Activated CD8-positive, alpha-beta T cell treated with anti-CD3 and anti-CD28 coated beads for 36 hours (primary cell): ENCODE results near the gene LENEP. TPM values are rescaled to one million over a fixed set of nuclear protein-coding genes. Genes with fewer than 3 reads are reported as not detected.

Experiments used
- ATAC-seq: fragments of 200-7000 bp; cut with Tn5 transposase; one replicate; pipeline ENCODE4 v1.10.0; 2021; ENCODE audit warnings: mild to moderate bottlenecking, moderate library complexity
- CTCF ChIA-PET: fragments of 350-600 bp; sonication (Branson Sonifier 250); formaldehyde crosslinking; loops from one replicate; lab custom pipeline; 2021; ENCODE audit warnings: antibody characterized with exemption; lab: Charles Lee
- POLR2A ChIA-PET: fragments of 350-600 bp; sonication (Branson Sonifier 250); formaldehyde crosslinking; loops from one replicate; lab custom pipeline; 2021; ENCODE audit warnings: antibody characterized with exemption; lab: Charles Lee
- DNase-seq: peaks from one replicate; pipeline ENCODE4 v3.0.0-alpha.2; 2020
- H3K27ac Mint-ChIP-seq: one replicate; pipeline ENCODE4 v1.8.0; 2021; ENCODE audit warnings: mild to moderate bottlenecking, mixed read lengths
- H3K27me3 Mint-ChIP-seq: one replicate; pipeline ENCODE4 v1.8.0; 2021; ENCODE audit warnings: mixed read lengths
- H3K36me3 Mint-ChIP-seq: one replicate; pipeline ENCODE4 v1.8.0; 2021; ENCODE audit warnings: low read depth, mixed read lengths
- H3K4me1 Mint-ChIP-seq: one replicate; pipeline ENCODE4 v1.8.0; 2021; ENCODE audit warnings: low read depth, mixed read lengths
- H3K4me3 Mint-ChIP-seq: one replicate; pipeline ENCODE4 v1.8.0; 2021; ENCODE audit warnings: mild to moderate bottlenecking, moderate library complexity, mixed read lengths
- H3K9me3 Mint-ChIP-seq: one replicate; pipeline ENCODE4 v1.8.0; 2021; ENCODE audit warnings: mixed read lengths
- CTCF ChIP-seq: fragments of 200-600 bp; IDR thresholded peaks from one replicate; pipeline ENCODE4 v1.8.0; 2022; ENCODE audit warnings: antibody characterized with exemption, mild to moderate bottlenecking
- intact Hi-C: fragments of 100-400 bp; cut with micrococcal nuclease; formaldehyde crosslinking; loops from one replicate; pipeline ENCODE4 v1.10.0; 2022
- total RNA-seq, 2 experiments: library from RNA; stranded (reverse); gene quantifications; one replicate each; pipeline ENCODE4 v1.2.3, GENCODE V29; 2021

LENEP gene
- total RNA-seq, 2 experiments from 2014 or later, result not detected

DNA sequence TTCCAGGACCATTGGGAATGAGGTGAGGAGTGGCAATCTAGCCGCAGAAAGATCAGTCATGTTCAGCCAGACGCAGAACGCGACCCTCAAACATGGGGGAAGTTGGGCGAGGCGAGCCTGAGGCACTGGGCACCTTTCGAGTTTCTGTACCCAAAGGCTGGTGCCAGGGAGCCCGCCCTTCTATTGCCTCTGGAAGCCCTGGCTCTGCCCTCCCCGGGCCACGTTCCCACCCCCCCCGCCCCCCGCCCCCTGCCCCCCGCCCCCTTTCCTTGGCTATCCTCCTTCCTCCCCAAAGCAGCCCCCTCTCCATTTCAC, 7.0 kb downstream of the LENEP start:
- Mint-ChIP-seq H3K9me3 (no peaks in the 10 kb centered on the region), H3K27ac (peak overlapping the region; percentile 91), H3K4me3 (peak overlapping the region; percentile 70), H3K4me1 (peaks cover 41% of the 10 kb centered on the region), H3K36me3 (peaks cover 5% of the 10 kb centered on the region), H3K27me3 (no peaks in the 10 kb centered on the region)
- TF ChIP-seq CTCF, result no peak
- ATAC-seq (no peak), DNase-seq (peak; percentile 76)
- intact Hi-C loops, result no loop called here
- POLR2A ChIA-PET, result interaction anchor here (0.6 to 8.6 kb wide), 12 partner anchors 8 to 66 kb away, joined by 3 to 85 read pairs (median 6); partner anchors contain the start of genes ADAM15, CKS1B, FLAD1 and PYGO2
- CTCF ChIA-PET, result interaction anchor here (1.1 to 5.3 kb wide), 15 partner anchors 8 to 91 kb away, joined by 4 to 108 read pairs (median 10); partner anchors contain the start of genes ADAM15, CKS1B, EFNA4 and FLAD1

DNA sequence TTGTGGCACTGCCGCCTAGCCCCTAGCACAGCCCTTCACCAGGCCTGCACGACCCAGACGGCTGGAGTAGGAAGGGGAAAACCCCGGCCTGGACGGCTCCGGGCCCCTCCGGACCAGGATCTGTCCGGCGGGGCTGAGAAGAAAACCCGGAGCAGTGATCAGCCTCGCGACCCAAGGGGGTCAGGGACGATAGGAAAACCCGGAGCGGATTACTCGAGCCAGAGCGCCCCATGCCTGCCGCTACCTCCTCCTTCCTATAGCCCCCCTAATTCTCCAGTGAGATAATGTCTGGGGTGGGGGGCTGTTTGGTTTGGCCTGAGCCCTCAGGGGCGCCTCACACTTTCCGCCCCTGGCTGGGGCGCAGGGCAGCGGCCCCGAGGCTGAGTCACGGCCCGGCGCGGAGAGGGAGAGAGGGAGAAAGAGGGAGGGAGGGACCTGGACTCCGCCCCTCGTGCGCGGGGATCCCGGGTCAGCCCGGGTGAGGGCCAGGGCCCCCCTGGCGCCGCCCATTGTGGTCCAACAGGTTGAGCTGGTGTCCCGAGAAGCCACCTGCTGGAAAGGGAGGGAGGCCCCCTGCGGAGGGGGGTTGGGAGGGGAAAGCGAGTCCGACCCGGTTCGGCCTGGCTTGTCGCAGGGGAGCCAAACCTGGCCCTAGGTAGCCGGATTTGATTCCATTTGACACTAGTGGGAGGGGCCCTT, 7.5 kb downstream of the LENEP start:
- Mint-ChIP-seq H3K4me3 (peak overlapping the region; percentile 70), H3K9me3 (no peaks in the 10 kb centered on the region), H3K27ac (peak overlapping the region; percentile 88), H3K4me1 (peaks cover 46% of the 10 kb centered on the region), H3K36me3 (peaks cover 5% of the 10 kb centered on the region), H3K27me3 (no peaks in the 10 kb centered on the region)
- ChIA-PET CTCF (interaction anchor here (0.6 to 5.3 kb wide), 9 partner anchors 16 to 84 kb away, joined by 3 to 108 read pairs (median 9); partner anchors contain the start of genes ADAM15, CKS1B, FLAD1 and PBXIP1), POLR2A (interaction anchor here (0.6 to 5.0 kb wide), 11 partner anchors 7 to 1077 kb away, joined by 3 to 33 read pairs (median 7); partner anchors contain the start of genes ADAM15, CKS1B, FLAD1 and PMVK)
- ATAC-seq (peak; percentile 46), DNase-seq (peak; percentile 92)
- no peak for TF ChIP-seq CTCF
- intact Hi-C loops, result no loop called here

DNA sequence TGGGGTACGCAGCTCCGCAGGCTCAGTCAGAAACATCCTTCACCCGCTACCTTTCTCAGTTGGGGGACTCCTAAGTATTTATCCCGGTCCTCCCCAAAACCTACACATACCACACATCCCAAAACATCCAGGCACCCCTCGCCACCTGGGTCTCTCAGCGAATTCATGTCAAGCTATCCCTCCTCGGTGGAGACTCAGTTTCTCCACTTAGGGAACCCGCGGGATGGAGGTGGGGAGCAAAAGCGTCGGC, 8.0 kb downstream of the LENEP start:
- TF ChIP-seq CTCF, result no peak
- H3K4me1 Mint-ChIP-seq, result peaks cover 51% of the 10 kb centered on the region
- ATAC-seq (no peak), DNase-seq (no peak)
- H3K36me3 Mint-ChIP-seq, result peaks cover 5% of the 10 kb centered on the region
- H3K27ac Mint-ChIP-seq, result peak overlapping the region; percentile 88
- H3K4me3 Mint-ChIP-seq, result peak overlapping the region; percentile 70
- intact Hi-C loops, result no loop called here
- no peaks in the 10 kb centered on the region for H3K9me3 Mint-ChIP-seq
- CTCF ChIA-PET, result interaction anchor here (0.6 to 4.4 kb wide), 5 partner anchors 16 to 60 kb away, joined by 3 to 77 read pairs (median 4); partner anchors contain the start of gene PBXIP1
- no peaks in the 10 kb centered on the region for H3K27me3 Mint-ChIP-seq
- POLR2A ChIA-PET, result interaction anchor here (0.6 to 5.0 kb wide), 6 partner anchors 9 to 1078 kb away, joined by 3 to 33 read pairs (median 5); partner anchors contain the start of genes CKS1B, FLAD1 and PMVK

GRCh38 chr1:155001675-155002463, 8.5 kb downstream of the LENEP start:
- ATAC-seq, result peak; percentile 71
- intact Hi-C loops, result no loop called here
- peak; percentile 100 for DNase-seq
- peak overlapping the region; percentile 70 for H3K4me3 Mint-ChIP-seq
- H3K27ac Mint-ChIP-seq, result peak overlapping the region; percentile 92
- no peak for TF ChIP-seq CTCF
- no peaks in the 10 kb centered on the region for H3K27me3 Mint-ChIP-seq
- ChIA-PET CTCF (interaction anchor here (0.6 to 4.4 kb wide), 5 partner anchors 15 to 58 kb away, joined by 3 to 77 read pairs (median 3); partner anchors contain the start of gene PBXIP1), POLR2A (interaction anchor here (0.6 to 5.0 kb wide), 8 partner anchors 9 to 1078 kb away, joined by 3 to 33 read pairs (median 4); partner anchors contain the start of genes CKS1B, FLAD1, PBXIP1 and PMVK)
- no peaks in the 10 kb centered on the region for H3K9me3 Mint-ChIP-seq
- peaks cover 56% of the 10 kb centered on the region for H3K4me1 Mint-ChIP-seq
- peaks cover 5% of the 10 kb centered on the region for H3K36me3 Mint-ChIP-seq
